Skin of body (tissue), 2 donors: ENCODE results near the gene VWCE. TPM values are rescaled to one million over a fixed set of nuclear protein-coding genes. Genes with fewer than 3 reads are reported as not detected.

Experiments used
- DNase-seq: peaks from one replicate; lab custom pipeline; 2025; lab: John Stamatoyannopoulos, UW
- total RNA-seq: library from RNA; depleted of rRNA; stranded (reverse); fragments of >200 nt; gene quantifications from one replicate; pipeline ENCODE4 v1.2.3, GENCODE V29; 2014

Gene VWCE
- total RNA-seq, 1 donor from 2014 or later = 0.49 TPM

DNA sequence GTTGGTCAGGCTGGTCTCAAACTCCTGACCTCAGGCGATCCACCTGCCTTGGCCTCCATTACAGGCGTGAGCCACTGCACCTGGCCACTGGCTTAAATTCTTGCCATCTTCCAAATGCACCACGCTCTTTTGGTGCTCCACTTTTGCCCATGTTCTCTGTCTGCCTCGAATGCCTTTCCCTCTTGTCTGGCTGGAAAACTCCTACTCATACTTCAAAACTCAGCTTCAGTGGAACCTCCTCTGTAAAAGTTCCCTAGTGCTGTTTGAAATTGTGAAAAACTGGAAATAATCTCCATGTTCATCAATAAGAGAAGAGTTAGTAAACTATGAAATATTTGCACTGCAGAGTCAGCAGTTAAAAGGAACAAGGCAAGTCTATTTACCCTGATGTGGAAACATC is 11.5 kb downstream of the VWCE start:
- no peak for DNase-seq

DNA sequence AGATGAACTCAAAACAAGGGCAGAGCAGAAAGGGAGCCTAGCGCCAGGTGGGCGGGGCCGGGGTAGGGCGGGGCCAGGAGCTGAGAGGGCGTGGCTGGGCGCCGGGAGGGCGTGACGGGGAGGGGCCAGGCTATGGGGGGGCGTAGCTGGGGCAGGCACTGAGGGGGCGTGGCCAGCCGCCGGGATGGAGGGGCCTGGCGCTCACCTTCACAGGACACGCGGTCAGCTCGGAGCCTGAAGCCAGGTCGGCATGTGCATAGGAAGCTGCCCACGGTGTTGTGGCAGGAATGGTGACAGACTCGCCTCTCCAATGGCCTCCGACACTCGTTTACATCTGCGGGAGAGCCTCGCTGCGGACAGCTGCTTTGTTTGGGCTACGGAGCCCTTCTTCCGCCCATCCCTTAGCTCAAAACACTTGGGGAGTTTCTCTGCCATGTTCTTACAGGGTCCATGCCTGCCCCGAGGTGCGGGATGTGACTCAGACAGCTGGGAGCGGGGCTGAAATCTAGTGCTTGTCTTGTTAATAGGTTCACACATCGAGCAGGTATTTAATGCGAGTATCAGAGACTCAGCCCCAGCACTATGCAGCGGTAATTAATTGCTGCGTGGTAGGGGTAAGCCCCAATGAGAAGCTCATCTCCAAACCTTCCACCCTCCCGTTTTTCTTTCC is 13.4 kb downstream of the VWCE start:
- DNase-seq = no peak

GRCh38 chr11:61280883-61281580 is 14.1 kb downstream of the VWCE start:
- DNase-seq = no peak

DNA sequence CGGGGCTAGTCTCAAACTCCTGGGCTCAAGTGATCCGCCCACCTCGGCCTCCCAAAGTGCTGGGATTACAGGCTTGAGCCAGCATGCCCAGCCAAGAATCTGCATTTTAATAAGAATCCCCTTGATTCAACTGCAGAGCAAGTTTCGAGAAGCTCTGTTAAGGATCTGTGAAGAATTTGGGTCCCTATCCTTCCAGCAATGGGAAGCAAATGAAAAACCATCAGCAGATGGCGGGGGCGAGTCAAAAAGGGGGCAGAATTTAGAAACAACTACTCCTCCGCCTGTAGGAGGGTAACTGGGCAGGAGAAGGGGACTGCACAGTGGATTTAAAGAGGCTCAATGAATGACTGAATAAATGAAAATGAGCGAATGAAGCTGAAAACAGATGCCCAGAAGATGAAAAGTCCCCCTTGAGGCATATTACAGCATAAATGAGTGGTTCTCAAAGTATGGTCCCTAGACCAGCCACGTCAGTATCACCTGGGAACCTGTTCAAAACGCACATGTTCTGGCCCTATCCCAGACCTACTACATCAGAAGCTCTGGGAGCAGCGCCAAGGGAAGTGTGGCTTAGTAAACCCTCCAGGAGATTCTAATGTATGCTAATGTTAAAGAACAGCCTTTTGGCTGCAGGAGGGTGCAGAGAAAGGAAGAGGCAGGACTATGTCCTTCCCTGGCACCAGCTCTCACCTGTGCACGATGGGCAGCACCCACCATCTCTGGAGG is 15.0 kb downstream of the VWCE start:
- DNase-seq = no peak

- no peak for DNase-seq
Measured at GRCh38 chr11:61278001-61278470, 17.1 kb downstream of the VWCE start.

GRCh38 chr11:61277186-61278000 is 17.7 kb downstream of the VWCE start:
- no peak for DNase-seq

- DNase-seq = no peak
Measured at GRCh38 chr11:61275191-61275590, 19.9 kb downstream of the VWCE start.

GRCh38 chr11:61274084-61274483 is 21.0 kb downstream of the VWCE start:
- DNase-seq = no peak

DNA sequence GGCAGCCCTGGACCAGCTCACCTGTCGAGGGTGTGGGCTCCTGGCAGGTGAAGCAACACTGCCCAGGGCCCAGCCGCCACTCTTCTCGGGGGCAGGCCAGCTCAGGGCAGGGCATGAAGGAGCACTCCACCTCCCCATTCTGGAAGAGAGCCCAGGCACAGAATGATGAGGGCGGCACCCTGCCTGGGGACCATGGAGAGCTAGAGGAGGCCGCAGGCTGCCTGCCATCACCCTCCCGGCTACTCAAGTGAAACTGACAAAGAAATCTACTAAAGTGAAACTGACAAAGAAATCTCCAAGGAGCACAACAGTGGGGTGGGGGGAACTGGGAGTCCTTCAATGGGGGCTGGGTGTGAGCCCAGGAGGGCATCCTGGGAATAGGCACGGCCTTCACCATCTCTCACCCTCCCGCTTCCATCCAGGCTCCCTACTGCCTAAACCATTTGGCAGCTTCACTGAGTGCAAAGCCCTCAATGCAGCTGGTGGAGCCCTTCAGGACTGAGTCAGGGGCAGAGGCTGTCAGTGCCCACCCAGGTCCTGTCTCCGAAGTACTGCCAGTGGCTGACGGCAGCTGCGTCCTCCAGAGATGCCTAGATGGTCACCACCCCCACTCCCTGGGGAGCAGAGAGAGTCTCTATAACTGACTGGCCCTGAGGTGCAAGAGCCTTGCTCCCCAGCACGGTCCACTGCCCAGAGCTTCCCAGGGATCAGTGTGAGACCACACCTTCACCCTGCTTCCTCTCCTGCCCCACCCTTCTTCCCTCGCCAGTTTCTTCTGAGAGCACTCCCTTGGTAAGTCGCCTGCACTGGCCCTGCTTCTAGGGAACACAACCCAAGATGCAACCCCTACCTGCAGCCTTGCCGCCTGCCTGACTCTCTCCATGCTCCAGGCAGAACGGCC is 21.7 kb downstream of the VWCE start:
- no peak for DNase-seq

- DNase-seq = no peak
Measured at GRCh38 chr11:61272731-61273130, 22.4 kb downstream of the VWCE start.

DNA sequence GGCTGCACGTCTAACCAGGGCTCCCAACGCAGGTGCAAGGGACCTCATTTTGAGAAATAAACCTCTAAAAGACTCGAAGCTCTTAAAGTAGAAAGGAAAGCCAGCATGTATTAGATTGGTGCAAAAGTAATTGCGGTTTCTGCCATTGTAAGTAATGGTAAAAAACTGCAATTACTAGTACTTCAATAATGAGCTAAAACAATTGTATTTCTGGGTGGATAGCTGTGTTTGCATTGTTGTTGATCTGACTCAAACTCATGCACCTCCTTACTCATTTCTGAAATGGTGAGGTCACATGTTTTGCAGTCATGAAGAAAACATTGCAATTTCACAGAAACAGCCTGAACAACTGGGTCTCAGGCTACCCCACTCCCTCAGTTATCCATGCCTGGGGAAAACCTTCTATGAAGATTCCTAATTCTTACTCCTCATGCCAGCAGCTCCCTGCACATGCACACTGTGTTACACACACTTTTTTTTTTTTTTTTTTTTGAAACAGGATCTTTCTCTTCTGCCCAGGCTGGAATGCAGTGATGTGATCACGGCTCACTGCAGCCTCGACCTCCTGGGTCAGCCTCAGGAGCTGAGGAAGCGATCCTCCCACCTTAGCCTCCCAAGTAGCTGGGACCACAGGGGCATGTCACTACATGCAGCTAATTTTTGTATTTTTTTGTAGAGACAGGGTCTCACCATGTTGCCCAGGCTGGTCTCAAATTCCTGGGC is 24.6 kb downstream of the VWCE start:
- DNase-seq = no peak

DNA sequence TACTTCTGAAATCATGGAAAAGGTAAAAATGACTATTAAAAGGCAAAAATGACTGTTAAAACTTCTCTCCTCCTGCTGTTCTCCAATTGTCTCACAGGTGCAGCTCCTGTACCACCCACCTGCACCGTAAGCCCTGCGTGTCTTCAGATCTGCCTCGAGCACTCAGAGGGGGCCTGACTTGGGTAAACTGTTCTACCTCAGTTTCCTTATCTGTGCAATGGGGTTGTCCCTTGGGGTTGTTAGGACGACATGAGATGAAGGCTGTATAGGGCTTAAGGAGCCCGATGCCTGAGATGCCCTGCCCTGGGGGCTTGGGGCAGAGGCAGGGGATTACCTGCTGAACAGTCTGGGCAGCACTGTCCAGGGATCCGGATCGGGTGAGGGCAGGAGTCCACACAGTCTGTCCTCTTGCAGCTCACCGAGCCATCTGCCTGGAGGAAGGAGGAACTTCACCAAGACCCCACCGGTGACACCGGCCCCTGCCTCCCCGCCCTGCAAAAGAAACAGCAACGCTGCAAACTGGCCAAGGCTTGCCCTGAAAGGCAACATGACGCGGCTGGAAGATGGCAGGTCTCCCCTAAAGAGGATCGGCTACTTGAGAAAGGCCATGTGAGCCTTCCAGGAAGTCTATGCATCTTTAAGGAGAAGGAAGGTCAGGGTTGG is 26.4 kb downstream of the VWCE start:
- DNase-seq = no peak

DNA sequence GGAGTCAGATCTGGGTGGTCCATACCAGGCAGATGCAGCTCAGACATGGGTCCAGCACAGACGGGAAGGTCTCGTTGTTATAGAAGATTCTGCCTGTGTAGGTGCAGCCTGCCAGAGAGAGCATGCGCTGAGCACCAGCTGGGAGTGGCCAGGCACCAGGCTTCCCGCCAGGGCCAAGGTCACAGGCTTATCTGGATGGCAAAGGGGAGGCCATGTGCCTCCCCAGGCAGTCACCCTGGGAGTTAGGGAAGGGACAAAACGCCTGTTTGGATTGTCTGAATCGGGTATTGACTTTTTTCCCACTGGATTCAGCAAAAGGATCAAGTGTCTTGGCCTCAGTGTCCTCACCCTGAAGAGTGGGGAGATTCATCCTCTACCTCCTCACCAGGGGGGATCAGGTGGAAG is 27.7 kb downstream of the VWCE start:
- DNase-seq = no peak

- no peak for DNase-seq
Measured at GRCh38 chr11:61266602-61267001, 28.5 kb downstream of the VWCE start.

- DNase-seq = no peak
Measured at GRCh38 chr11:61265357-61265756, 29.8 kb downstream of the VWCE start.

GRCh38 chr11:61264795-61265194 is 30.3 kb downstream of the VWCE start:
- DNase-seq = no peak

DNA sequence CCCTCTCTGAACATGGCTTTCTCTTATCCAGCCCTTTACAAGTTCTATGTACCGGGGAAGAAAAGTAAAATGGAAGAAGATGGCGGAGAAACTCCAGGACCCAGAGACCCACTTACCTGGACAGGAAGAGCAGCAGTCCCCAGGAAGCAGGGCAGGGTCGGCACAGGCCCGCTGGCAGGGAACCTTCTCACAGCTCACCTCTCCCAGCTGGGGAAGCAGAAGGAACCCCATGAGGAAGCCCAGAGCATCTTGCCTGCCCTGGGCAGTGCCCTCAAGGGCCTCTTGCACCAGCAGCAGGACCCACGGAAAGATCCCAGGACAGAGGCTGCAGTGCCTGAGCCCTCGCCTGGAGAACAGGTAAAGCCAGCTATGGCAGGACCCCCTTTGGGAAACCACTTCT is 30.7 kb downstream of the VWCE start:
- DNase-seq = no peak

- no peak for DNase-seq
Measured at GRCh38 chr11:61259363-61259762, 35.8 kb downstream of the VWCE start.

- no peak for DNase-seq
Measured at GRCh38 chr11:61258546-61258945, 36.6 kb downstream of the VWCE start.
